OCI-LY7 (cell line): ENCODE results near the gene PLK2. TPM values are rescaled to one million over a fixed set of nuclear protein-coding genes. Genes with fewer than 3 reads are reported as not detected.

Source experiments
- BruUV-seq: library from RNA; stranded (reverse); fragments of 400-500 nt; replicated peaks from 2 replicates; lab custom pipeline; 2021; lab: Mats Ljungman, UMichigan
- CTCF ChIA-PET: fragments of 300-600 bp; sonication (Branson Sonifier 250); formaldehyde crosslinking; loops from one replicate; lab custom pipeline; 2022; ENCODE audit warnings: antibody characterized with exemption; ENCODE audit not compliant: unreplicated experiment; lab: Charles Lee
- POLR2A ChIA-PET: fragments of 300-600 bp; sonication (Branson Sonifier 250); formaldehyde crosslinking; loops from one replicate; lab custom pipeline; 2022; ENCODE audit warnings: antibody characterized with exemption; lab: Charles Lee
- DNase-seq: peaks from one replicate; pipeline ENCODE4 v3.0.0-alpha.2; 2015; ENCODE audit warnings: low spot score
- H2AFZ ChIP-seq: fragments of 200-600 bp; sonication (generic), shearing (Covaris generic); 2 replicates; pipeline ENCODE4 v1.6.1; 2014; ENCODE audit warnings: mild to moderate bottlenecking, antibody characterized with exemption, low read length, moderate library complexity
- H3K27ac ChIP-seq: fragments of 200-600 bp; sonication (generic); 2 replicates; pipeline ENCODE4 v1.5.1; 2014; ENCODE audit warnings: mixed run types, low read depth, mild to moderate bottlenecking, moderate library complexity, low read length, inconsistent platforms; ENCODE audit not compliant: poor library complexity, severe bottlenecking
- H3K36me3 ChIP-seq: fragments of 200-600 bp; sonication (generic); 2 replicates; pipeline ENCODE4 v1.6.1; 2014; ENCODE audit warnings: mild to moderate bottlenecking, antibody characterized with exemption, low read length, moderate library complexity, mixed read lengths; ENCODE audit not compliant: insufficient read depth
- H3K4me1 ChIP-seq: fragments of 200-600 bp; sonication (generic); 2 replicates; pipeline ENCODE4 v1.5.1; 2014; ENCODE audit warnings: mild to moderate bottlenecking, low read length; ENCODE audit not compliant: insufficient read depth, poor library complexity, severe bottlenecking
- H3K4me2 ChIP-seq: fragments of 200-600 bp; sonication (generic); 2 replicates; pipeline ENCODE4 v1.6.1; 2014; ENCODE audit warnings: mild to moderate bottlenecking, low read length
- H3K4me3 ChIP-seq: fragments of 200-600 bp; sonication (generic); 2 replicates; pipeline ENCODE4 v1.5.1; 2014; ENCODE audit warnings: mild to moderate bottlenecking, low read depth, low read length; ENCODE audit not compliant: poor library complexity, severe bottlenecking
- H3K79me2 ChIP-seq: fragments of 200-600 bp; sonication (generic); 2 replicates; pipeline ENCODE4 v1.6.1; 2016; ENCODE audit warnings: low read depth, mild to moderate bottlenecking, low read length, moderate library complexity, mixed read lengths; ENCODE audit not compliant: insufficient read depth
- H3K9me2 ChIP-seq: fragments of 200-600 bp; sonication (generic); 2 replicates; pipeline ENCODE4 v1.6.1; 2016; ENCODE audit warnings: mild to moderate bottlenecking, low read length, mixed read lengths; ENCODE audit not compliant: insufficient read depth
- H3K9me3 ChIP-seq: fragments of 200-600 bp; sonication (generic); 2 replicates; pipeline ENCODE4 v1.6.1; 2014; ENCODE audit warnings: mild to moderate bottlenecking, mixed run types, low read length, mixed read lengths
- H4K20me1 ChIP-seq: fragments of 200-600 bp; sonication (generic); 2 replicates; pipeline ENCODE4 v1.6.1; 2014; ENCODE audit warnings: mild to moderate bottlenecking, antibody characterized with exemption, low read length, moderate library complexity, mixed read lengths; ENCODE audit not compliant: insufficient read depth
- CTCF ChIP-seq: fragments of 200-600 bp; sonication (generic); conservative IDR thresholded peaks from 2 replicates; pipeline ENCODE4 v1.5.1; 2014; ENCODE audit warnings: mild to moderate bottlenecking, antibody characterized with exemption, low read length, moderate library complexity, mixed read lengths
- EZH2phosphoT487 ChIP-seq: fragments of 200-600 bp; sonication (generic); IDR thresholded peaks from 2 replicates; pipeline ENCODE4 v1.6.1; 2018; ENCODE audit warnings: low read depth, borderline replicate concordance, mild to moderate bottlenecking, mixed run types, antibody characterized with exemption, low read length, moderate library complexity, mixed read lengths
- intact Hi-C: fragments of 100-400 bp; cut with micrococcal nuclease; formaldehyde crosslinking; loops from one replicate; pipeline ENCODE4 v1.10.0; 2022; ENCODE audit not compliant: unreplicated experiment
- total RNA-seq, 2 experiments: library from RNA; depleted of rRNA in 1 of 2; stranded (reverse); fragments of >200 nt in 1 of 2; shearing (Covaris generic) in 1 of 2; gene quantifications; 2 replicates each; pipeline ENCODE4 v1.2.3, GENCODE V29; 2014 to 2022

The PLK2 gene
- total RNA-seq, 2 experiments from 2014 or later = 0.19 to 0.59 TPM

GRCh38 chr5:58453306-58453705 is 6.6 kb downstream of the PLK2 start:
- intact Hi-C loops = no loop called here
- H3K9me3 ChIP-seq = no peaks in the 10 kb centered on the region
- CTCF ChIA-PET = no interaction called here
- H3K4me1 ChIP-seq = no peaks in the 10 kb centered on the region
- no peak overlapping the region for H3K27ac ChIP-seq
- H3K4me3 ChIP-seq = no peak overlapping the region
- no peak overlapping the region for H3K4me2 ChIP-seq
- no peaks in the 10 kb centered on the region for H3K79me2 ChIP-seq
- BruUV-seq = no TSS peak
- DNase-seq = no peak
- no peak for TF ChIP-seq CTCF
- TF ChIP-seq EZH2phosphoT487 = no peak
- H3K36me3 ChIP-seq = no peaks in the 10 kb centered on the region
- H2AFZ ChIP-seq = no peak overlapping the region
- POLR2A ChIA-PET = no interaction called here
- H4K20me1 ChIP-seq = no peaks in the 10 kb centered on the region
- H3K9me2 ChIP-seq = no peaks in the 10 kb centered on the region

GRCh38 chr5:58452566-58453258 is 7.2 kb downstream of the PLK2 start:
- no peak overlapping the region for H3K27ac ChIP-seq
- ChIA-PET POLR2A (no interaction called here), CTCF (no interaction called here)
- no peaks in the 10 kb centered on the region for H3K9me2 ChIP-seq
- no TSS peak for BruUV-seq
- H3K36me3 ChIP-seq = no peaks in the 10 kb centered on the region
- TF ChIP-seq CTCF (no peak), EZH2phosphoT487 (no peak)
- H3K9me3 ChIP-seq = no peaks in the 10 kb centered on the region
- intact Hi-C loops = no loop called here
- no peak overlapping the region for H3K4me2 ChIP-seq
- no peaks in the 10 kb centered on the region for H4K20me1 ChIP-seq
- no peak overlapping the region for H3K4me3 ChIP-seq
- H3K79me2 ChIP-seq = no peaks in the 10 kb centered on the region
- no peaks in the 10 kb centered on the region for H3K4me1 ChIP-seq
- no peak for DNase-seq
- H2AFZ ChIP-seq = no peak overlapping the region

- H3K79me2 ChIP-seq = no peaks in the 10 kb centered on the region
- no TSS peak for BruUV-seq
- POLR2A ChIA-PET = no interaction called here
- no peak overlapping the region for H3K4me3 ChIP-seq
- no peaks in the 10 kb centered on the region for H3K36me3 ChIP-seq
- no peaks in the 10 kb centered on the region for H4K20me1 ChIP-seq
- no peak for DNase-seq
- intact Hi-C loops = no loop called here
- no peaks in the 10 kb centered on the region for H3K9me2 ChIP-seq
- no peak overlapping the region for H3K27ac ChIP-seq
- TF ChIP-seq EZH2phosphoT487 (no peak), CTCF (no peak)
- H3K4me1 ChIP-seq = no peaks in the 10 kb centered on the region
- no peak overlapping the region for H2AFZ ChIP-seq
- CTCF ChIA-PET = no interaction called here
- no peaks in the 10 kb centered on the region for H3K9me3 ChIP-seq
- no peak overlapping the region for H3K4me2 ChIP-seq
Observed at GRCh38 chr5:58451732-58452565, 7.9 kb downstream of the PLK2 start.
